ENCODE results near the gene USP34.

DNA sequence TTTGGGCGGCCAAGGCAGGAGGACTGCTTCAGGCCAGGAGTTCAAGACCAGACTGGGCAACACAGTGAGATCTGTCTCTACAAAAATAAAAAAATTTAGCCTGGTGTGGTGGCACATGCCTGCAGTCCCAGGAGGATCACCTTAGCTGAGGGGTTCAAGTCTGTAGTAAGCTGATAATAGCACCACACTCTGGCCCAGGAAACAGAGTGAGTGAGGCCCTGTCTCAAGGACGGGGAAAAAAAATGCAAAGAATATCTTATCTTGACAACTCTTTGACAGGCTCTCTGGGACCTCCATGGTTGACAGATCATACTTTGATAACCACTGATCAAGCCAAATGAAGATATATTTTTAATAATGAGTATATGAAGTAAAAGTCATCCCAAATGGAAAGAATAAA lies 22.7 kb downstream of the USP34 start:
- TF ChIP-seq GABPA (IDR thresholded peaks at IDR 0.05 in 1 of 2, conservative IDR thresholded peaks at IDR 0.05 in 1 of 2) (no peak), JUND (IDR thresholded peaks at IDR 0.05) (no peak), TAF1 (conservative IDR thresholded peaks at IDR 0.05) (no peak), FOXA1 (IDR thresholded peaks at IDR 0.05) (no peak), RAD21 (IDR thresholded peaks at IDR 0.05) (no peak), YY1 (IDR thresholded peaks at IDR 0.05) (no peak), ZBTB33 (IDR thresholded peaks at IDR 0.05) (no peak)
- TF ChIP-seq, protein P1, sequence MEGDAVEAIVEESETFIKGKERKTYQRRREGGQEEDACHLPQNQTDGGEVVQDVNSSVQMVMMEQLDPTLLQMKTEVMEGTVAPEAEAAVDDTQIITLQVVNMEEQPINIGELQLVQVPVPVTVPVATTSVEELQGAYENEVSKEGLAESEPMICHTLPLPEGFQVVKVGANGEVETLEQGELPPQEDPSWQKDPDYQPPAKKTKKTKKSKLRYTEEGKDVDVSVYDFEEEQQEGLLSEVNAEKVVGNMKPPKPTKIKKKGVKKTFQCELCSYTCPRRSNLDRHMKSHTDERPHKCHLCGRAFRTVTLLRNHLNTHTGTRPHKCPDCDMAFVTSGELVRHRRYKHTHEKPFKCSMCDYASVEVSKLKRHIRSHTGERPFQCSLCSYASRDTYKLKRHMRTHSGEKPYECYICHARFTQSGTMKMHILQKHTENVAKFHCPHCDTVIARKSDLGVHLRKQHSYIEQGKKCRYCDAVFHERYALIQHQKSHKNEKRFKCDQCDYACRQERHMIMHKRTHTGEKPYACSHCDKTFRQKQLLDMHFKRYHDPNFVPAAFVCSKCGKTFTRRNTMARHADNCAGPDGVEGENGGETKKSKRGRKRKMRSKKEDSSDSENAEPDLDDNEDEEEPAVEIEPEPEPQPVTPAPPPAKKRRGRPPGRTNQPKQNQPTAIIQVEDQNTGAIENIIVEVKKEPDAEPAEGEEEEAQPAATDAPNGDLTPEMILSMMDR (IDR thresholded peaks at IDR 0.05; ENCODE audit: low read depth, low read length, missing input control) = no peak

Measured in liver (tissue), 3 donors.